LHCN-M2 (cell line): Measurements from ENCODE around the gene ENDOU. TPM values are rescaled to one million over a fixed set of nuclear protein-coding genes. Genes with fewer than 3 reads are reported as not detected.
A peak's percentile ranks its signal among the peaks of the same experiment; 100 is the strongest.

ENCODE experiments used
- DNase-seq: peaks from one replicate; pipeline ENCODE4 v3.0.0-alpha.2; 2012; ENCODE audit warnings: low read depth
- polyA plus RNA-seq: library from polyadenylated mRNA; unstranded; fragments of >200 nt; gene quantifications from one replicate; pipeline ENCODE4 v1.2.1, GENCODE V29; 2012; ENCODE audit warnings: missing spikeins
- total RNA-seq: library from RNA; depleted of rRNA; stranded (reverse); fragments of >200 nt; gene quantifications from 2 replicates; pipeline ENCODE4 v1.2.3, GENCODE V29; 2014; rRNA removed

Gene ENDOU
- 0.51 and 0.63 TPM in 2 replicates for total RNA-seq
- 0.05 TPM for polyA plus RNA-seq

DNA sequence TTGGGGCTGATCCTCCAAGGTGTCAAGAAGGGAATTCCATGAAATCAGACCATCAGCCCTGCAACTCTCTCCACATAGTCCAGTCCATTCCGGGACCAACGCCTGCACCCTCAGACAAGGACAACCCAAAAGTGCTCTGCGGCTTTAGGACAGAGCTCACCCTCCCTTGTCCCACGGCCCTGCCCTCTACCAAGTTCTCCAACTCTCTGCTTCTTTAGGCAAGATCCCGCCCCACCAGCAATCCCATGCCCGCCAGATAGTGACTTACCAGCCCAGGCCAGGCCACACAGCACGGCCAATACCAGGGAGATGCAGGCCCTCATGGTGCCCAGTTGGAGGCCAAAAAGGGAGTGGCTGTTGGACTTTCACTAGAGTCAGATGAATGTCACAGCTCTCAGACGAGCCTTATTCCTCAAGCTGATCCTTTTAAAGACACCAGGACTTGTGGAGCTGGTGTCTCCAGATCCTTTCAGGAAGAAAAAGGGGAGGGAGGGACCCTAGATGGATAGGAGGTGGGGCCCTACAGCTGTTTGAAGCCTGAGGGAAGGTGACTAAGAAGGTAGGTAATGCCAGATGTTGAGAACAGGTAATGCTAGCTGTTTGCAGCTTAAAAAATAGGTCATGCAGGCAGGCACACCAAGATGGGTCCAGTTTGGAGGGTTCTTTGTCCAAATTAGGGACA, at the start of gene ENDOU:
ENDOU (minus strand) TSS at position 400 of the 682 bp plus-strand sequence; CDS start at position 323, 77 bp downstream.
- DNase-seq = no peak

- DNase-seq = no peak
Observed at GRCh38 chr12:47774663-47775062, 49.4 kb upstream of the ENDOU start.

DNA sequence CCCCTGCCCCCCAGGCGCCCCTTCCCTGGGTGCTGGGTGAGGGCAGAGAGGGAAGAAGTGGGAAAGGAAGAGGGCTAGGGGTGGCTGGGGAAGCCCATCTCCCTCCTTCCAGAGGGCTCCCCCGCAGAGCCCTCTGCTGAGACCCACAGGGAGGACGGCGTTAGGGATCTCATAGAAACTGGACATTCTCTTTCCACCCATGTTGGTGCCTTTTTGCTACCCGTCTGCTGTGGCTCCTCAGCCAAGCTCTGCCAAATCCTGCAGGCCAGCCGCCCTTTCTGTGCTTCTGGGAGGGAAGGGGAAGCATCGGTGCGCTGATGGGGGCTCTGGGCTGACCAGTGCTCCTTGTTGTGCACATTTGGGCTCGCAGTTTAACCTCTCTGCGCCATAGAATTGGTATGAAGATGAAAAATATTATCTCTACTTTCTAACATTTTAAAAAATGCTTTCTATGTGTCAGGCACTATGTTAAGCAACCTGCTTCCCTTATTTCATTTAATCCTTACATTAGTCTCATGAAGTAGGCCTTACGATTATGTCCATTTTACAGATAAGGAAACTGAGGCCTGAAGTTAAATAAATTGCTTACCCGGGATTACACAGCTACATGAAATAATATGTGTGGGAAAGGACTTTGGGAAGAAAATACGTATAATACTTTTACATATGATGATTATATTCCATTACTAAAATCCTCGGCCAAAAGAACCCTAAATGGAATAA, 48.7 kb upstream of the ENDOU start:
- no peak for DNase-seq

DNA sequence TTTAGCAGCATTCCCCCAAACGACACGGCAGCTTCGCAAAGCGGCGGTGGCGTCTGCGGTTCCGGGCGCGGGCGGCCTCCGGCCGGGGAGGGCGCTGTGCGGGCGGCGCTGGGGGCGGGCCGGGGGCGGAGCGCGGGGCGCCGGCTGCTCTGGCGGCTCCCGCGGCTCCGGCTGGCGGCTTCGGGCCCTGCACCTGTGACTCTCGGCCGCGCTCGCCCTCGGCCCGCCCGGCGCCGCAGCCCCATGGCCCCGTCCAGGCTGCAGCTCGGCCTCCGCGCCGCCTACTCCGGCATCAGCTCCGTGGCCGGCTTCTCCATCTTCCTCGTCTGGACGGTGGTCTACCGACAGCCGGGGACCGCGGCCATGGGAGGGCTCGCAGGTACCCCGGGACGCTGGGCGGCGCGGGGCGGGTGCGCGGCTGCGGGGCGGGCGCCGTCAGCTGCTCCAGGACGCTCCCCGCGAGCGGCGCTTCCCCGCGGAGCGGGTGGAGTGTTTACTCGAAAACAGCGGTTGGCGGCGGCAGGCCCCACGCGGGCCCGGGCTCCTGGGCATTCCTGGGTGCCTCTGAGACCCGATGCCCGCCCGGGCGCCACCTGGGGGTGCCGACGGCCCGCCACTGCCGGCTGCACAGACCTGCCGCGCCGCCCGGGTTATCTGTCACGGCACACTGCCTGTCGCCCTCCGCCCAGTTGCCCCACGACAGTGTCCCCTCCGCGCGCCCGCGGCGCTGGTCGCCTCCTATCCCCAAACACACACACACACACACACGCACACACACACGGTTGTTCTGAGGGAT, 48.0 kb upstream of the ENDOU start, which contains the start of gene SLC48A1:
SLC48A1 (plus strand) TSS at position 177 of the 796 bp plus-strand sequence; CDS start at position 244, 67 bp downstream.
- peak; percentile 38 for DNase-seq

- DNase-seq = no peak
Observed at GRCh38 chr12:47772738-47773061, 47.4 kb upstream of the ENDOU start.

DNA sequence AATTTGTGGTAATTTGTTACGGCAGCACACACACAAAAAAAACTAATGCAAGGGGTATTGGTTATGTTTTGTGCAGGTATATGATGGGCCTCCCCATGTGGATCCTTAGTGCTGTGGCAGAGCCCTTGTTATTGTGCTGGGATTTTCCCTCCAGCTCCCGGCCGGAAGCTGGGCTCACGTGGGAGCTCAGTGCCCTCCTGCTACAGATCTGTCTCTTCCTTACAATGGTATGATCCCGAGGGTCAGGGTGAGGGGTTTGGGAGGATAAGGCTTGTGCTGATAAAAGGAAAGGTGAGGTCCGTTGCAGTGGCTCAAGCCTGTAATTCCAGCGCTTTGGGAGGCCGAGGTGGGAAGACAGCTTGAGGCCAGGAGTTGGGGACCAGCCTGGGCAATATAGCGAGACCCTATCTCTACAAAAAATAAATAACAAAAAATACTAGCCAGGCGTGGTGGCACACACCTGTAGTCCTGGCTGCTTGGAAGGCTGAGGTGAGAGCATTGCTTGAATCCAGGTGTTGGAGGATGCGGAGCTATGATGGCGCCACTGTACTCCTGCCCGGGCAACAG, 46.9 kb upstream of the ENDOU start:
- DNase-seq = no peak

DNA sequence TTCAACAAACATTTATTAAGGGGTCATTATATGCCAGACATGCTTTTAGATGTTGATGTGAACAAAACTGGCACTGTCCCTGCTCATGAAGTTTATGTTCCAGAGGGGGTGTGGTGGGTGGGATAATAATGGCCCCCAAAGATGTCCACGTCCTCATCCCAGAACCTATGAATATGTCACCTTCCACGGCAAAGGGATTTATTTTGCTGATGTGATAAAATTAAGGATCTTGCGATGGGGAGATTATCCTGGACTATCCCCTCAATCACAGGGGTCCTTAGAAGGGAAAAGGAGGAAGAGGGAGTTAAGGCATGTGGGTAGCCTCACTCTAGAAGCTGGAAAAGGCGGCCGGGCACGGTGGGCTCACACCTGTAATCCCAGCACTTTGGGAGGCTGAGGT, 46.0 kb upstream of the ENDOU start:
- no peak for DNase-seq

- DNase-seq = no peak
Observed at GRCh38 chr12:47770086-47770726, 44.9 kb upstream of the ENDOU start.

GRCh38 chr12:47769234-47770085, 44.2 kb upstream of the ENDOU start:
- no peak for DNase-seq

DNA sequence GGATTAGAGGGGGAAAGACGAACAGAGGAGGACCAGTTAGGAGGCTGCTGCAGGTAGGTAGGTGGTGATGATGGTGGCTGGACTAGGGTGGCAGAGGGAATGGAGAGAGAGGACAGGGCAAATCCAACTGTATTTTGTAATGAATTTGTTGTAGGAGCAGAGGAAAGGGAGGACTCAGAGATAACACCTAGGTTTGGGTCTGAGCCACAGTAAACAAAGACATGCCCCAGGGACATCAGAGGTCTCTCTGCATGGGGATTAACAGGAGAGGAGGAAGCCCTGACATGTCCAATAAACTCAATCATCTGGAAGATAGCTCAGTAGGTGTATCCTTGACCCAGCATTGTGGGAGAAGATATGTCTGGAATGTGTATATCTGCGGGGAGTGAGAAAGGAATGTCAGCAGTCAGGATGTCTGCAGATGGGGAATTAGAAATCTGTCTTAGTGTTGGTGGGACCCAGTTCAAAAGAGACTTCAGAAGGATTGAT, 43.1 kb upstream of the ENDOU start:
- DNase-seq = no peak

DNA sequence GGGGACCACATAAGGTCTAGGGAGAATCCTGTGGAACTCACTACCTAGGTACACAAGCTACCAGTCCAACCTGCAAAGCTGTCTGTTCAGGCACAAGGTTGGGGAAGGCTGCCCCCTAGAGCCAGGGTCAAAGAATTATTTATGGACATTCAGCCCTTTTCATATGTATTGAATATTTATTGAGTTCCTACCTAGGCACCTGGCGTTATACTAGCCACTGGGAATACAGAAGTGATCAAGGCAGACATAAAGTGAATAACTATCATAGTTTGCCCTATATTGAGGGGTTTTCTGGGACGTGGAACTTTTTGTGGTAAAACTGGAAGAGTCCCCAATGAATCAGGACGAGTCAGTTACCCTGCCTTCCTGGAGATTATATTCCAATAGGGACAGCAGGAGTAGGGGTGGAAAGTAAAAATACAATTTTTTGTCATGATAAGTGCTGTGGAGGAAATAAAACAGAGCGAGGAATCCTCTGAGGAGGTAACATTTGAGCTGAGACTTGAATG, 42.0 kb upstream of the ENDOU start:
- DNase-seq = no peak

DNA sequence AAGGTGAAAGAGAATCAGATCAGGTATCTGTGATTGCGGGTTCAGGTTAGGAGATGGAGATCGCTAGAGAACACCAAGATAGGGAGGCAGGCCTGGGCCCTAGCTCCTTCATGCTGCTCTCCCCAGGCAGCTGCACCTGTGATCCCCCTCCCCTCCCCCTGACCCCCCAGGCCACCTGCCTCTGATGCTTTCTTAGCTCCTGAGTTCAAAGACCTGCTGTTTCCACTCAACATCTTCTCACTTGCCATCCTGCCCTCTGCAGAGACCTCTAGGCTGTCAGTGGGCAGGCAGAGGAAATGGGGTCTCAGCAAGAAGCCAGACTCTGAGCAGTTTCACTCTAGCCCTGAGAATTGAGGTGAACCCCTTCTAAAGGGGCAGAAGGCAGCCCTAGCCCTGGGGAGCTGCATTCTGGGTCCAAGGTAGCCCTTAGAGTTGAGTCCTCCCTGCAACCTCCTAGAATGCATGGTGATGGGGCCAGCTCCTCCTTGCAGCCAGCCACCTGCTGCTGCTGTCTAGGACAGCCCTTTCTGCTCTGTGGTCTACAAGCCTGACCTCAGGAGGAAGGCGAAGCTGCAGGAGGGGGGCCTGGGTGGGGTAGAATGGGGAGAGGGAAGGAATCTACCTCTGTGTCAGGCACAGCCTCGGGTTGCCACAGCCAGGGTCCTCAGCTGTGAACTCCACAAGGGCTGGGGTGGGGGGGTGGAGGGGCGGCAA, 41.4 kb upstream of the ENDOU start:
- DNase-seq = no peak

DNA sequence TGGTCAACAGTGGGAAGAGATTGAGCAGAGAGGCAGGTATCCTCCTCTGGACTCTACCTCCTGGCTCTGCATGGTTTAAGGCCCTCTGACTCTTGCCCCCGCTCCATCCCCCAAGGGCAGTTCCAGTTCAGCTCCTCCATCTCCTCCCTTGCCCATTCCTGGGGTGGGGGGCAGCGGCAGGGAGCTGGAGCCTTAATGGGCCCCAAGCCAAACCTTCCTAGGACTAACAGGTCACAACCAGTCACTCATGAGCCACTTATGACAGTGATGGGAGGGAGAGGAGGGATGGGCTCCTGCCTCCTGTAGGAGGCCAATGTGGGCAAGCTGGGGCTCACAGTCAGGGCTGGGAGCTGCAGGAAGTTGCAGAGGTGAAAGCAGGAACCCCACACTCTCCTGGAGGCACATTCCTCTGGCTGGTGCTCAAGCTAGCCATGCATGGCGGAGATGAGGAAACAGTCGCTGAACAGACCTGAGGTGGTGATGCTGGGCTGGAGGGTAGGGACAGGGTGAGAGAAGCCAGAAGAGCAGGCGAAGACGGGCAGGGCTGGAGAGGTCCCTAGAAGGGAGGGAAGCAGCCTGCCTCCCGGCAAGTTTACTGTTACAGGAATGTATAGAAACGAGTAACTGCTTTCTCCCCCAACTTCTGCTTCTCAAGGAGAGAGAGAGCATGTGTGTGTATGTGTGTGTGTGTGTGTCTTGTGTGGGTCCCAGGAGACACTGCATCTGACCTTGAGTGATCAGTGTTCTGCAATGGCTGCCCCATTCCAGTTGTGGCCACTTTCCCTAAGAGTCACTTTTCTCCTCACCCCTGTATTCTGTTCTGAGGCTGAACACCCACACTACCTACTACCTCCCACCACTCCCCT, 38.4 kb upstream of the ENDOU start:
- no peak for DNase-seq

DNA sequence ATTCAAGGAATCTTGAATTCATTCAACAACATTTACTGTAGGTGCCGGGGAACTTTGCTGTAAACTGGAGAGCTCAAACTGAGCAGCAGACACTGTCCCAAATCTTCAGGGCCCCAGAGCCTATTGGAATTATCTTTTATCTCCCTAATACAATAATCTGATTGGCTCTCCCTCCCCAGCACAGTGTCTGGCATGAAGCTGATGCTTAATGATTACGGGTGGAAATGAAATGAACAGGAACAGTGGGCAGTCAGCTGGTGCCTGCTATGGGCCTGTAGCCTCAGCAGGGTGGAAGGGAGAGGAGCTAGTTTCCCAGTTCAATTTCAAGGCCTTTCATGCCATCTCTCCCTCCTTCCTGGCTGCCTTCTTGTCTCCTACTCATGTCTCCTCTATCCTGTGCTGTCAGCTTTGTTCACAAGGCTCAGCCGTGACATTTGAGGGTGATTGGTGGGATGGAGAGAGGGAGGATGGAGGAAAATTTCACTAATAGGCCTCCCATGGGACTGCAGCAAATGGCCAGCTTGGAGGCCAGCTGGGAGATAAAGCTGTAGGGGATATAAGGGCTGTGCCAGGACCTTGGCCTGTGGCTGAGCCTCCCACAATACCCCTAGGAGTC, 37.7 kb upstream of the ENDOU start:
- DNase-seq = no peak

GRCh38 chr12:47758834-47759690, 33.8 kb upstream of the ENDOU start, which contains the start of gene RAPGEF3:
RAPGEF3 (minus strand) TSS chr12:47758880; CDS start chr12:47758556, 324 bp downstream.
- peak; percentile 77 for DNase-seq

DNA sequence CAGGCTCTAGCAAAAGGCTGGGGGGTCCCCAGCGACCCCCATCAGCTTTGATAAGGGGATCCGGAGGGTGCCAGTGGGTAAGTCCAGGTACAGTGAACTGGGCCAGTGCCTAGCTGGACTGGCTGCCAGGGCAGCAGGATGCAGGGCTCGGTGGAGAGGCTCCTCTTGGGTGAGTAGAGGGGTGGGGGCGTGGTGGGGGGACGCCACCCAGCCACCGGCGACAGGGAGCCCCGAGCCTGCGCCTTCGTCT, 33.2 kb upstream of the ENDOU start:
- DNase-seq = no peak
